H4 (cell line): ENCODE measurements around the gene TEX36. TPM values are rescaled to one million over a fixed set of nuclear protein-coding genes. Genes with fewer than 3 reads are reported as not detected.
"Not testable (repeated sequence)": the region's sequence is repeated elsewhere in the genome, so short reads cannot be mapped to it uniquely, and the experiment has no call there.

ENCODE experiments used
- DNase-seq: peaks from one replicate; pipeline ENCODE4 v3.0.0-alpha.2; 2015; ENCODE audit warnings: low spot score
- total RNA-seq: library from RNA; depleted of rRNA; stranded (reverse); fragments of >200 nt; shearing (Covaris generic); gene quantifications from 2 replicates; pipeline ENCODE4 v1.2.3, GENCODE V29; 2014

TEX36 gene
- total RNA-seq, 1 experiment from 2014 or later = not detected

DNA sequence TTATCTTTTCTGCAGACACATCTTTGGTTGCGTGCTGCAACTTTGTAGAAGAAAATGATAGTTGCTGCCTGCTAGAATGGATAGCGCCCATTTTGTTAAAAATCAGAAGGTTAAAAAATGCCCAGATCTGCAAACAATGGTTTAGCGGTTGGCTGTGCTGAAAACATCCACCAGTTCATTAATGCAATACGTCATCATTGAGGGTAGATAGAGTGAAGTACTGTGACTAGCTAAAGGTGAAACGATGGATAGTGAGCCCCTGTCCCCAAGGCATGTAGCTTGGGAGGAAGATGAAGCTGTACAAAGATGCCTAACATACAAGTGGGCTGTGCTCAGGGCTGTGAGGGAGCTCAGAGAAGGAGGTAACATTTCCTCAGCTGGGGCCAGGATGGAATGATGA, 48.4 kb downstream of the TEX36 start:
- DNase-seq = no peak

DNA sequence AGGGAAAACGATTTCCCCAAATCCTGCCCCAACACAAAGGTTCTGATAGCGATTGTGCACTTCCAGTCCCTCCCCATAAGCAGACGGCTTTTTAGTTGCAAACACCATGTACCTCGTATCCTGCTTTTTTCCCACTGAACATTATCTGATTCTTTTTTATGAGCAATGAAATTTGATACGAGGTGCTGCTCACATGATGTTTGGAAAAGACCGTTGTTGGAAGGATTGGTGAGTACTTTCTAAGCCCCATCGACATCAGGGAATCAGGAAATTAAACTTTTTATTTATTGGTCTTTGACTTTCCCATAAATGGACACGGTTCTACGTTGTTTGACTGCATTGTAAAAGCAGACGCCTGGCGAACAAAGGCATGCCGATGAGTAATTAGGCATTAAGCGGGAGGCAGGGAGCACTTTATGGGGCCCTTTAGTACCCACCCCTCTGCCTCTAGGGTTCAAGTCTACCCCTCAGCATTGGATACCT, 49.4 kb downstream of the TEX36 start:
- peak; percentile 72 for DNase-seq

GRCh38 chr10:125631806-125632205, 51.2 kb downstream of the TEX36 start:
- DNase-seq = no peak

DNA sequence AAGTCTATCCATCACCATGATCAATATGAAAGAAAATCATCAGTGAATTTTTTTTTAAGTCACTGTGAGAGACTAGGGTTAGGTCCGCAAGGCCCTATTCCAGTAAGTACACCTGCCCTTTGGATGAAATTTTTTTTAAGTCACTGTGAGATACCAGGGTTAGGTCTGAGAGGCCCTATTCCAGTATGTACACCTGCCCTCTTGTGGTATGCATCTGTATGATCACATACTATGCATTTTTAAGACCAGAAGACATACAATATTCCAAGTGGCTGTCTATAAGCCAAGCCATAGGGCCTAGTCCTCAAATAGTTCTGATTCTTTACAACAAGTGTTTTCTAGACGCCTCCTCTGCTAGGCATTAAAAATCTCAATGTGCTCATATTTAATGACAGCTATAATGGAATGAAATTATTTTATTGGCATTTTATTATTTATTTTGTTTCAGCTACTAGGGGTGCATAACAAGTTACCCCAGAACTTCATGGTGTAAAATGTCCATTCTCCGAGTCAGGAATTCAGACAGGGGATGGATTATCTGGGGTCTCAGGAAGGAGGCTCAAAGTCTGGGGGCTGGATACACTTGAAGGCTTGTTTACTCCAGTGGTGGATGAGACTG, 53.1 kb downstream of the TEX36 start:
- peak; percentile 68 for DNase-seq

- DNase-seq = no peak
Observed at GRCh38 chr10:125628104-125629049, 54.6 kb downstream of the TEX36 start.

GRCh38 chr10:125627646-125628045, 55.3 kb downstream of the TEX36 start:
- DNase-seq = no peak

GRCh38 chr10:125626671-125627070, 56.3 kb downstream of the TEX36 start:
- DNase-seq = no peak

DNA sequence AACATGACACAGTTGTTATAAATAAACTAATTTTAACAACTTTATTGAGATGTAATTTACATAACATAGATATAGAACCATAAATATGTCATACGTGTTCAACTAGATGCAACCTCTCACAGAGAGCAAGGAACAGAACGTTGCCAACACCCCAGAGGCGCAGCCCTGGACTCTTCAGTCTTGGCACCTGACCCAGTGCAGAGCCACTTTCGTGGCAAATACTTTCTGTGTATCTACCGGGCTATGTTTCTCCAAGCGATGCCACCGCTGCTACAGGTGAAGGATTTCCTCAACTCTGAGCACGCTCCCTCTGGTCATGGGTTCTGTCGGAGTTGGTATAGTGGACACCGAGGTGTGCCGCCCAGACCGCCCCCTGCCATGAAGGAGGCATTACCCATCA, 57.4 kb downstream of the TEX36 start:
- no peak for DNase-seq

- no peak for DNase-seq
Observed at GRCh38 chr10:125624800-125625199, 58.2 kb downstream of the TEX36 start.

DNA sequence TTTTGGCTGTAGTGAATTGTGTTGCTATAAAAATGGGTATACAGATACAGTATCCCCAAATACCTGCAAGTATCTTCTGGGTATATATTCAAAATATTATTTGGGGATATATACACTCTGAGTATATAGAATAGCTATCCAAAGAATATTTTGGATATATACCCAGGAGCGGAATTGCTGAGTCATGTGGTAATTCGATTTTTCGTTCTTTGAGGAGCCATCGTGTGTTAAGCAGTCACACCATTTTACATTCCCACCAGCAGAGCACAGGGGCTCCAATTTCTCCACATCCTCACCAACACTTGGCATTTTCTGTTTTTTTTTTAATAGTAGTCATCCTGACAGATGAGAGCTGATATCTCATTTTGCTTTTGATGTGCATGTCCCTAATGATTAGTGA, 61.9 kb downstream of the TEX36 start:
- no peak for DNase-seq

DNA sequence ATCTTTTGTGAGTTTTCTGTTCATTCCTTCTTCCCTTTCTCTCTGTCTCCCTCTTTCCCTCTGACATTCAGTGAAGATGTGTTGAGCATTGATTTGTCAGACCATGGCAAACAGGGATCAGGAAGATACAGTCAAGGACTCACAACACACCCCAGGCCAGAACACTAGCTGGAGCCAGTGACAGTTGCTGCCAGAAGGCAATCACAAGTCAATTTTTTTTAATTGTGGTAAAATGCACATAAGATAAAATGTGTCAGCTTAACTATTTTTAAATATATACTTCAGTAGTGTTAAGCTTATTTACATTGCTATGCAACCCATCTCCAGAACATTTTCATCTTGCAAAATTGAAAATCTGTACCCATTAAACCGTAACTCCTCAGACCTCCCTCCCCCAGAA, 62.6 kb downstream of the TEX36 start:
- DNase-seq = no peak

GRCh38 chr10:125613062-125613461, 69.9 kb downstream of the TEX36 start:
- not testable (repeated sequence) for DNase-seq

DNA sequence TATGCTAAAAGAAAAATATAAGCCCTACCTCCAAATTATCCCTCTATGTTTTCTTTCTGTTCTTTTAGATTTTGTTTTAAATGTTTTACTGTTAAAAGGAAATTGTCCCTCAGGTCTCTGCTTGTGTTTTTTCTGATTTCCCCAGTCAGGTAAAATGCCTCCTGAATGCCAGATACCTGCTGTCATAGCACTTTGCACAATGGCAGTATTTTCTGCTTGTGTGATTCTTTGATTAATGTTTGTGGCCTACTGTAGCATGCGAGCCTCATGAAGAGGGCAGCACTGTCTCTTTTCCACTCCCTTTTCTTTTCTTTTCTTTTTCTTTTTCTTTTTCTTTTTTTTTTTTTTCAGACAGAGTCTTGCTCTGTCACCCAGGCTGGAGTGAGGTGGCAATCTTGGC, 71.2 kb downstream of the TEX36 start:
- no peak for DNase-seq

DNA sequence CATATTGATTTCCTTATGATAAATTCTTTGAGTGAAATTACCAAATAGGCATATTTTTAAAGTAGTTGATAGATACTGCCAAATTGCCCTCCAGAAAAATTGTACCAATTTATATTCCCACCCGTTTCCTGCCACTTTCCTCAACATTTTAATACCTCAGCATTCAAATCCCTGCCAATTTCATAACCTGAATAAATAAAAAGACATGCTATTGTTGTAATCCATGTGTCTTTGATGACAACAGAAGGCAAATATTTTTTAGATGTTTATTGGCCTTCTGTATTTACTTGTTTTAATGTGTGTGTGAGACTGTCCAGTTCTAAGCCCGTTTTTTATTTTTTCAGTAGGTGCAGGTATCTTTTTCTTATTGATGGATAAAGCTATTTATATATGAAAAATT, 71.7 kb downstream of the TEX36 start:
- DNase-seq = no peak

DNA sequence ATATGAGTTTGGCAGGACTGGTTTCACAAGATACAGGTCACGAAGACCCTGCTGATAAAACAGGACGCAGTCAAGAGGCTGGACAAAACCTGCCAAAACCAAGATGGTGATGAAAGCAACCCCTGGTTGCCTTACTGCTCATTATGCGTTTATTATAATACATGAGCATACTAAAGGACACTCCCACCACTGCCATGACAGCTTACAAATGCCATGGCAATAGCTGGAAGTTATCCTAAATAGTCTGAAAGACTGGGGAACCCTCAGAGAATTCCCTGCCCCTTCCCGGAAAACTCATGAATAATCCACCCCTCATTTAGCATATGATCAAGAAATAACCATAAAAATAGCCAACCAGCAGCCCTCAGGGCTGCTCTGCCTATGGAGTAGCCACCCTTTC, 73.1 kb downstream of the TEX36 start:
- no peak for DNase-seq

DNA sequence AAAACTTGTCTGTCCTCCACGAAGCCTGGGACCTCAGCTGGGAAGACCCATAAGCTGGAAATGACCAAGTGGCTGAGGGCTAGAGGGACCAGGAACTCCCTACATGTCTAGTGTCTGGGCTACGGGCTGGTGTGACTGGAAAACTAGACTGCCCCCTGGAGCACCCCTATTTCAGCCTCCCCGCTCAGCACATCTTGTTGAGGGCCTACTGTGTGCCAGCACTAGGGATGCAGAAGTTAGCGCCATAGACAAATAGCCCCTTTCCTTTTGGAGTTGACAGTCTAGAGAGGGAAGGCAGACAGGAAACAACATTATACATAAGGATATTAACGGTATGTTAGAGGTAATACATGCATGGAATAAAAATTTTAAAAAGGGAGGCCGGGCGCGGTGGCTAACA, 74.5 kb downstream of the TEX36 start:
- DNase-seq = no peak

- DNase-seq = no peak
Observed at GRCh38 chr10:125607689-125608290, 75.2 kb downstream of the TEX36 start.

DNA sequence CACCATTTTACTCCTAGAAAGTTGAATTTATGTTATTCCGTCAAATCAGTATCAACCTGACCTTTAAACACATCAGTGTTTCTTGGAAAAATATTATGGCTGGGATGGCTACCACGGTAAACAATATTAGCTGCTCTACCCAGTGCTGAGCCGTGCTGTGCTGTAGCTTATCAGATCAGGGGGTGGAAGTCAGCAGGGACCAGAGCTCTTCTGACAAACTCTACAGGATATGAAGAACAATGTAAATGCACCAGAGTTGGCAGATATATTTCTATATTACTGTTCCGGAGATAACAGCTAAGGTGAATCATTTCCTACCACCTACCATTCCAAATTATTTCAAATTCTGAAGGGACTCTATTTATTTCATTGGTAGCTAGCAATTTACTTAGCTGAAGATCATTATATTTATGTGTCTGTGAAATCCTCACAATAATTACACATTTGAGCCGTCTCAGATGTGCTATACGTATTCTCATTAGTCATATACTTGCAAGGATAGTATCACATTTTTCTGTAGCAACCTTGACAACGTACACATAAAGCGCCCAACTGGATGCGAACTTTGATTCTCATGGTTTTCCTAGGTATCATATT, 76.5 kb downstream of the TEX36 start:
- DNase-seq = no peak
